22Rv1 (cell line): ENCODE data around the gene IL1RL2.
A peak's percentile ranks its signal among the peaks of the same experiment; 100 is the strongest.

Experiments
- H3K27ac ChIP-seq: fragments of 450-650 bp; 2 replicates; pipeline ENCODE4 v1.5.1; 2017
- ZFX ChIP-seq: fragments of 450-650 bp; IDR thresholded peaks from 2 replicates; pipeline ENCODE4 v1.6.1; 2017; ENCODE audit warnings: antibody characterized with exemption, borderline replicate concordance
- TF ChIP-seq, protein P1 (sequence below): fragments of 450-650 bp; IDR thresholded peaks from 2 replicates; pipeline ENCODE4 v1.5.1; 2017; ENCODE audit warnings: mild to moderate bottlenecking

IL1RL2 gene

GRCh38 chr2:102235042-102235473 lies 48.2 kb downstream of the IL1RL2 start:
- no peak for TF ChIP-seq ZFX
- TF ChIP-seq, protein P1, sequence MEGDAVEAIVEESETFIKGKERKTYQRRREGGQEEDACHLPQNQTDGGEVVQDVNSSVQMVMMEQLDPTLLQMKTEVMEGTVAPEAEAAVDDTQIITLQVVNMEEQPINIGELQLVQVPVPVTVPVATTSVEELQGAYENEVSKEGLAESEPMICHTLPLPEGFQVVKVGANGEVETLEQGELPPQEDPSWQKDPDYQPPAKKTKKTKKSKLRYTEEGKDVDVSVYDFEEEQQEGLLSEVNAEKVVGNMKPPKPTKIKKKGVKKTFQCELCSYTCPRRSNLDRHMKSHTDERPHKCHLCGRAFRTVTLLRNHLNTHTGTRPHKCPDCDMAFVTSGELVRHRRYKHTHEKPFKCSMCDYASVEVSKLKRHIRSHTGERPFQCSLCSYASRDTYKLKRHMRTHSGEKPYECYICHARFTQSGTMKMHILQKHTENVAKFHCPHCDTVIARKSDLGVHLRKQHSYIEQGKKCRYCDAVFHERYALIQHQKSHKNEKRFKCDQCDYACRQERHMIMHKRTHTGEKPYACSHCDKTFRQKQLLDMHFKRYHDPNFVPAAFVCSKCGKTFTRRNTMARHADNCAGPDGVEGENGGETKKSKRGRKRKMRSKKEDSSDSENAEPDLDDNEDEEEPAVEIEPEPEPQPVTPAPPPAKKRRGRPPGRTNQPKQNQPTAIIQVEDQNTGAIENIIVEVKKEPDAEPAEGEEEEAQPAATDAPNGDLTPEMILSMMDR = peak; percentile 9; the same call in 1 of the 2 replicates
- H3K27ac ChIP-seq = no peak overlapping the region

- no peak overlapping the region for H3K27ac ChIP-seq
- TF ChIP-seq ZFX = no peak
- TF ChIP-seq, protein P1 = no peak
Observed at GRCh38 chr2:102235491-102235890, 48.7 kb downstream of the IL1RL2 start.

DNA sequence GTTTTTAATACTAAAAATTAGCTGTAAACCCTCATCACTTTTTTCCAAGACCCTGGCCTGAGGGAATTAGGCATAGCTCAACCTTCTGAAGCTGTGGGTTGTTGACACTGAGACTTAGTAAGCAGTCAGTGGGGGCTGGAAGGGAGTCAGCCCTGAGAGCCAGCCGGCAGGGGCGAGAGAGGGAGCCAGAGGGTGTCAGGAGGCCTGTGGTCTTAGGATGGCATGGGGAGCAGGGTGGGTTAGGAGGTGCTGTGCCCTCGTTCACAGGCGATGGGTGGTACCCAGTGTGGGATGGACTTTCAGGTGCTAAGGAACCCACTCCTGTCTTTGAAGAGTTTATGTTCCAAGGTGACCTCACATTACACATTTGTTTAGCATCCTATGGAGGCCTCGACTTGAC lies 49.3 kb downstream of the IL1RL2 start:
- H3K27ac ChIP-seq = no peak overlapping the region
- no peak for TF ChIP-seq ZFX
- TF ChIP-seq, protein P1 = no peak

DNA sequence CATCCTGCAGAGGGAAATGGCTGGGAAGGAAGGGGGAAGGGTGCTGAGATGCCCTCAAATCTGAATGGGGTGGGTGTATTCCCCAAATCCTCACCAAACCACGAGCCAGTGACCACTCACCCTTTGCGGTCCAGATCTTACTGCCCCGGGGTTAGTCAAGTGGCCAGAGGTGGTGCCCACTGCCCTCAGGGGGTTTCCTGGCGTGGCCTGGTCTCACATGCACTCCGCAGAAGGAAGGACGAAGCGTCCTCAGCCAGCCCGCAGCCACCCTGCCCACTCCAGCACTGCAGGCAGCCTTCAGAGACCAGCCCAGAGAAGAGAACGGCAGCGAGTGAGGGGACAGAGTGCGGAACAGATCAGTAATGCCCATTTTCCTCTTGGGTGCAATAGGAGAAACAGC lies 50.4 kb downstream of the IL1RL2 start:
- H3K27ac ChIP-seq = no peak overlapping the region

DNA sequence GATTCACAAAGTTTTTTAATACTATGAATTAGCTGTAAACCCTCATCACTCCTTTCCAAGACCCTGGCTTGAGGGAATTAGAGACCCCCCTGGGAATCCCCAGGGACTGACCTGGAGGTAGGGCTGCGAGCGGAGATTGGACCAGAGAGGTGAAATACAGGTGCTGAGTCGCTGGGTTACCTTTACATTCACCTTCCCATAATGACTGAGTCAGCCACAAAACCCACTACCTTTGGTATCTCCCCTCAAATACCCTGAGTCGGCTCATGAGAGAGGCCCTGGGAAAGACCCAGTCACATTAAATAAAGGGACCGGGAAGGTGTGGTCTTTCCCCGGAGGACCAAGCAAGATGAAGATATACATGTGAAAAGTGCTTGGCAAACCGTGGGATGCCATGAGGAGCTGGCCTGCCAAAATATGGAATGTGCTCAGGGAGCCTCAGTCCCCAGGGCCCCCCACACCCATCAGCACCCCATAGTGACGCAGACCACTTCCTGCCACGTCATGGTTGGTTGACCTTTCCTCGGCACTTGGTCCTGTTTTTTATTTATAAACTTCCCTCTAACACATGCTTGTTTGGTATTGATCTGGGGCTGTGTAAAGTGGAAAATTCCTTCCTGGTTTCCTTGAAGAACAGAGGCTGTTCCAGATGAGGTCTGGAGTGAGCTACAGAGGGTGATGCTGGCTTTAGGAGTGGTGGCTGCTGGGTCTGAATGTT lies 51.4 kb downstream of the IL1RL2 start:
- H3K27ac ChIP-seq = no peak overlapping the region
- TF ChIP-seq, protein P1 = no peak
- TF ChIP-seq ZFX = no peak

More for the DNA sequence above, 50.4 kb downstream of the IL1RL2 start:
- TF ChIP-seq ZFX = no peak
- TF ChIP-seq, protein P1 = no peak

- H3K27ac ChIP-seq = no peak overlapping the region
- no peak for TF ChIP-seq ZFX
- TF ChIP-seq, protein P1 = no peak
Observed at GRCh38 chr2:102238778-102239177, 52.0 kb downstream of the IL1RL2 start.

DNA sequence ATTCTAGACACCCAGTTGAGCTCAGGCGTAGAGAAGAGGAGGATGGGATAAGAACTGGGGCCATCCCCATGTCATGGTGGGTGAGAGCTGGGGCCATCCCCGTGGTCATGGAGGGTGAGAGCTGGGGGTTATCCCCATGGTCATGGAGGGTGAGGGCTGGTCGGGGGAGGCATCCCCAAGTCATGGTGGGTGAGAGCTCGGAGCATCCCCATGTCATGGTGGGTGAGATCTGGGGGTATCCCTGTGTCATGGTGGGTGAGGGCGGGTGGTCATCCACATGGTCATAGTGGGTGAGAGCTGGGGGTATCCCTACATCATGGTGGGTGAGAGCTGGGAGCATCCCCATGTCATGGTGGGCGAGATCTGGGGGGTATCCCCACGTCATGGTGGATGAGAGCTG lies 52.5 kb downstream of the IL1RL2 start:
- TF ChIP-seq, protein P1 = no peak
- no peak for TF ChIP-seq ZFX
- H3K27ac ChIP-seq = no peak overlapping the region
